HG03460 (cell line): Measurements from ENCODE around the gene CAPNS1.
"Not testable (repeated sequence)": the region's sequence is repeated elsewhere in the genome, so short reads cannot be mapped to it uniquely, and the experiment has no call there.

ENCODE experiments used
- ATAC-seq: cut with Tn5 transposase; IDR thresholded peaks from one replicate; pipeline ENCODE4 v1.9.1; 2021; ENCODE audit not compliant: unreplicated experiment

The CAPNS1 gene

DNA sequence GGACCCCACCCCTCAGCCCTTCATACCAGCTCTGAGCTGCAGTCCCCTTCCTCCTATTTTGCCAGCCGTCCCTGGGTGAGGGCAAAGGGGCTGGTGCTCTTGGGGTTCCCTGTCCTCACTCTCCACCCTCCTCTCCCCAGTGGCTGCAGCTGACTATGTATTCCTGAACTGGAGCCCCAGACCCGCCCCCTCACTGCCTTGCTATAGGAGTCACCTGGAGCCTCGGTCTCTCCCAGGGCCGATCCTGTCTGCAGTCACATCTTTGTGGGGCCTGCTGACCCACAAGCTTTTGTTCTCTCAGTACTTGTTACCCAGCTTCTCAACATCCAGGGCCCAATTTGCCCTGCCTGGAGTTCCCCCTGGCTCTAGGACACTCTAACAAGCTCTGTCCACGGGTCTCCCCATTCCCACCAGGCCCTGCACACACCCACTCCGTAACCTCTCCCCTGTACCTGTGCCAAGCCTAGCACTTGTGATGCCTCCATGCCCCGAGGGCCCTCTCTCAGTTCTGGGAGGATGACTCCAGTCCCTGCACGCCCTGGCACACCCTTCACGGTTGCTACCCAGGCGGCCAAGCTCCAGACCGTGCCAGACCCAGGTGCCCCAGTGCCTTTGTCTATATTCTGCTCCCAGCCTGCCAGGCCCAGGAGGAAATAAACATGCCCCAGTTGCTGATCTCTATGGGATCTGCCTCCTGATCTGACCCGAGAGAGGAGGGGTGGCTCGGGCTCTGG lies 10.0 kb downstream of the CAPNS1 start:
- ATAC-seq, result no peak

DNA sequence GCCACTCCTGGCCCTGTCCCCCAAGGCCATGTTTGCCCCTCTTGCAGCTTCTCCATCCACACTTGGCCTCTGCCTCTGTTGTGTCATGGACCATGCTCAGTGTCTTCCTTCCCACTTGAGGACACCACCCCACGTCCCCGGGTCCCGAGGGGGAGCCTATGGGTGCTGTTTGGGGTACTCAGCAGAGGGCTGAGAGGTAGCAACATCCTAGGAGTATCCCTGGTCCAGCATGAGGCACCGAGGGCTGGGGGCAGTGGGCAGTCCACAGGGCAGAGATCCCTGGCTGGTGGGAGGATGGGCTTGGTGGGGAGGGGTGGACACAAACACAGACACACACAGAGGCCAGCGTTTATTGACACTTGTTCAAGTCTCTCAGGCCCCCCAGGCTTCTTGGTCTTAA lies 10.7 kb downstream of the CAPNS1 start:
- no peak for ATAC-seq

- ATAC-seq, result no peak
Measured at GRCh38 chr19:36151144-36152018, 11.5 kb downstream of the CAPNS1 start.

GRCh38 chr19:36152019-36152351 lies 12.1 kb downstream of the CAPNS1 start:
- no peak for ATAC-seq

DNA sequence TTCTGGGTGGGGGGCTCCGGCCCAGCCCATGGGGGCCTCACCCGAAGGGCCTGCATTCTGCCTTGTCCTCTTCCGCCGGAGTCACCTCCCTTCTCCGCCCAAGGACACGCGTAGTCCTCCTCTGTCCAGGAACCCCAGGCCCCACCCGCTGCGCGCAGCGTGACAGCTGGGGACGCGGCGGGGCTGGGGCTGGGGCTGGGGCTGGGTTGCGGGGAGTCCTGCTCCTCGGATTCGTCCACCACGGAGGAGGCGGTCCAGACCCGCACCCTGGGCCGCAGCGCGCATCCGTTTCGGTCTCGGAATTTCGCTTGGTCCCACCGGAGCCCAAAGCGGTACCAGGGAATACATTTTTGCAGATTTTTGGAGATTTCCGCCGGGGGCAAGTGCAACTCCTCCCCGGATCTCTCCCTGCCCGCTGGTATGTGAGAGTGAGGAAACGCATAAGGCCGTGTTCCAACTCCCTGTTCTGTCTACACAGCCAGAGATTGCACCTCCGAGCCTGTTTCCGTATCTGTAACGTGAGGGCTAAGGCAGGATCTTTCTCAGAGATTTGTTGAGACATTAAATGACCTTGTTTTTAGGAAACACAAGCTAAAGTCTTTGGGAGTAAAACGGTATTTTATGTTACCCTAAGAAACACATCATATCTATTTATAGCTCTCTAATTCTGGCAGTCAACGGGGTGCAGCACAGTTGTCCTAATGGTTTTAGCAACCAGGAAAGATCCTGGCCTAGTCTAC lies 12.7 kb downstream of the CAPNS1 start, which contains the start of gene COX7A1:
Gene COX7A1 (minus strand): TSS at position 96 of the 740 bp plus-strand sequence. CDS start 40 bp downstream, at position 56.
- ATAC-seq, result no peak

- no peak for ATAC-seq
Measured at GRCh38 chr19:36153126-36153525, 13.3 kb downstream of the CAPNS1 start.

DNA sequence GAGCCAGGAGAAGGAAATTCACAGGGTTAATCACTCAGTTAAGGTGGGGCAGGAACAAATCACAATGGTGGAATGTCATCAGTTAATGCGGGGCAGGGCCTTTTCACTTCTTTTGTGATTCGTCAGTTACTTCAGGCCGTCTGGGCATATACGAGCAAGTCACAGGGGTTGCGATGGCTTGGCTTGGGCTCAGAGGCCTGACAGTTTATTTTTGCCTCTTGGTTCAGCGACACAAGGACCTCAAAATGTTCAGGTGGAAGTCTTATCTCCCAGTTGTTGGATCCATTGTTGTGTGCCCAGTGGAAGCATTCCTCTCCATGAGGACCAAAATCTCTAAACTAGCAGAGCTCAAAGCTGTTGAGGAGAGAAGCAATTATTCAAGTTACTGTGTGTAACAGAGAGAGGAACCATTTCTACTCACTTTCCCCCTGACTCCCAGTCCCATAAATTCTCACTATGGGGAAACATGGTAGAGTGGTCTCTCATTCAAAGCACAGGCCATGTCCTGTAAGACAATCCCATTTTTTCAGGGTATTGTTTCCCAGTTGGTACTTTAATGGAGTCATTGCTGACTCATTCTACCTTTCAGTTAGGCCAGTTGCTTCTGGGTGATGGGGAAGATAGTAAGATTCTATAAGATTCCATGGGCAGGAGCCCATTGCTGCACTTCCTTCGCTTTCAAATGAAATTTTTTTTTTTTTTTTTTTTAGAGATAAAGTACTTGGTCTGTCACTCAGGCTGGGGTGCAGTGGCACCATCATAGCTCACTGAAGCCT lies 21.1 kb downstream of the CAPNS1 start:
- ATAC-seq, result no peak

DNA sequence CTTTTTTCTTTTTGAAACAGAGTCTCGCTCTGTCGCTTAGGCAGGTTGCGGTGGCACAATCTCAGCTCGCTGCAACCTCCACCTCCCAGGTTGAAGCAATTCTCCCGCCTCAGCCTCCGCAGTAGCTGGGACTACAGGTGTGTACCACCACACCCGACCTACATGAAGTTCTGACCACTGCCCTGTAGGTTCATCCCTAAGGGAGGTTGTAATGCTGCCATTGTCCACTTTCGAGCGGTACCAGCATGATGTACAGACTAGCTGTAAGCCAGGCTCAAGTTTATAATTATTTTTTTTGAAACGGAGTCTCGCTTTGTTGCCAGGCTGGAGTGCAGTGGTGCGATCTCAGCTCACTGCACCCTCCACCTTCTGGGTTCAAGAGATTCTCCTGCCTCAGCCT lies 23.9 kb downstream of the CAPNS1 start:
- ATAC-seq, result no peak

DNA sequence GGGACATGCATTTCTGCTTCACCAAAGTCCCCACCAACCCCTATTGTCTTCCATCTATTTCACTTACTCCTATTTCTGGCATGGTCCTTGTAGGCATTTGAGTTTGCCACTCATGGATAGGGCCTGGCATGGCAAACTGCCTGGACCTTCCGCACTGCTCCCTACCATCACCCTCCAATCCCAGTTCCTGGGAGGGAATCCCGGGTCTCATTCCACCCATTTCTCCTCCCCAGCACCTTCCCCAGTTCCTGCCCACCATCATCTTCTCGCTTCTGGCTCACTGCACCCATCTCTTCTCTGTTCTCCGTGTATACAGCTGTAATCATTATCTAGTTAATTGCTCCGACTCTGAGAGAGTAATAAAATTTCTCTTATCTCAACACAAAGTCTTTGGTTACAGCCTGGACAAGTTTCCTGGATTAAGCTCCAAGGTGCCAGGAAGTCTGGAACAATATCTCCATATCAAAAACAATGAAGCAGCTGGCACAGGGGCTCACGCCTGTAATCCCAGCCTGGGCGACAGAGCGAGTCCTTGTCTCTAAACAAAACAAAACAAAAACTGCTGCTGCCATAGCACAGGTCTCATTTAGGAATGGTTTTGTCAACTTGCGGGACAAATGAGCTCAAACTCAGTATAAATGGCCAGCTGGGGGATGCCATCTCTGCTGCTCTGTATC lies 29.4 kb downstream of the CAPNS1 start:
- no peak for ATAC-seq

DNA sequence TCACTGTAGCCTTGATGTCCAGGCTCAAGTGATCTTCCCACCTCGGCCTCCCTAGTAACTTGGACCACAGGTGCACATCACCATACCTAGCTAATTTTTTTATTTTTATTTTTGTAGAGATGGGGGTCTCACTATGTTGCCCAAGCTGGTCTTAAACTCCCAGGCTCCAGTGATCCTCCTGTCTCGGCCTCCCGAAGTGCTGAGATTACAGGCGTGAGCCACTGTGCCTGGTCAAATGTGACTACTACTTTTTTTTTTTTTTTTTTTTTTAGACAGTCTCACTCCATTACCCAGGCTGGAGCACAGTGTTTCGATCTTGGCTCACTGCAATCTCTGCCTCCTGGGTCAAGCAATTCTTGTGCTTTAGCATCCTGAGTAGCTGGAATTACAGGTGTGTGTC lies 33.0 kb downstream of the CAPNS1 start:
- no peak for ATAC-seq

- ATAC-seq, result not testable (repeated sequence)
Measured at GRCh38 chr19:36173846-36174245, 34.0 kb downstream of the CAPNS1 start.

DNA sequence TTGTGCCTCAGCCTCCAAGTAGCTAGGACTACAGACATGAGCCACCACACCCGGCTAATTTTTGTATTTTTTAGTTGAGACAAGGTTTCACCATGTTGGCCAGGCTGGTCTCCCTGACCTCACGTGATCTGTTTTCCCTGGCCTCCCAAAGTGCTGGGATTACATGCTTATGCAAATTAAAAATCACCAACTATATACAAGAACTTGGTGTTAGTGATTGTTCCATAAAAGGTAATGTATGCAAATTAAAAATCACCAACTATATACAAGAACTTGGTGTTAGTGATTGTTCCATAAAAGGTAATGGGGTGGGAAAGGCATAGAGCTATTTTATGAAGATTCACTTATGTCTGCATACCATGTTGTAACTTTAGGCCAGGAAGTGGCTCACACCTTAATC lies 39.2 kb downstream of the CAPNS1 start:
- ATAC-seq, result not testable (repeated sequence)

DNA sequence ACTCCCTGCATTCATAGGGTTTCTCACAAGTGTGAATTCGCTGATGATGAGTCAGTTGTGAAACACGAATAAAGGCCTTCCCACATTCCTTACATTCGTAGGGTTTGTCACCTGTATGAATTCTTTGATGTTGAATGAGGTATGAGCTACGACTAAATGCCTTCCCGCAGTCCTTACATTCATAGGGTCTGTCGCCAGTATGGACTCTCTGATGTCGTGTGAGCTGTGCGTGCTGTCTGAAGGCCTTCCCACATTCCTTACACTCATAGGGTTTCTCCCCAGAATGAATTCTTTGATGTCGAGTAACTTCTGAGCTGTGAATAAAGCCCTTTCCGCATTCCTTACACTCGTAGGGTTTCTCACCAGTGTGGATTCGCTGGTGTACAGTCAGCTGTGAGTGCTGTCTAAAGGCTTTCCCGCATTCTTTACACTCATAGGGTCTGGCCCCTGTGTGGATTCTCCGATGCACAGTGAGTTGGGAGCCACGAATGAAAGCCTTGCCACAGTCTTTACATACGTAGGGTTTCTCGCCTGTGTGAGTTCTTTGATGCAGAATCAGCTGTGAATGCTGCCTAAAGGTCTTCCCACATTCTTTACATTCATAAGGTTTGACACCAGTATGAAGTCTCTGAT lies 42.9 kb downstream of the CAPNS1 start:
- ATAC-seq, result no peak

- no peak for ATAC-seq
Measured at GRCh38 chr19:36183245-36183628, 43.4 kb downstream of the CAPNS1 start.

DNA sequence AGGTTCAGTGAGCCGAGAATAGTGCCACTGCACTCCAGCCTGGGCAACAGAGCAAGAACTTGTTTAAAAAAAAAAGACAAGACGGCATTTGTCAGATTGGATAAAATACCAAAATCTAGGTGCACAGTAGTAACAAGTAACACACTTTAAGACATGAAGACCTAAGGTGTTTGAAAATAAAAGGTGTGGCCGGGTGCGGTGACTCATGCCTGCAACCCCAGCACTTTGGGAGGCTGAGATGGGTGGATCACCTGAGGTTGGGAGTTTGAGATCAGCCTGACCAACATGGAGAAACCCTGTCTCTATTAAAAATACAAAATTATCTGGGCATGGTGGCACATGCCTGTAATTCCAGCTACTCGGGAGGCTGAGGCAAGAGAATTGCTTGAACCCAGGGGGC lies 46.9 kb downstream of the CAPNS1 start:
- ATAC-seq, result not testable (repeated sequence)

DNA sequence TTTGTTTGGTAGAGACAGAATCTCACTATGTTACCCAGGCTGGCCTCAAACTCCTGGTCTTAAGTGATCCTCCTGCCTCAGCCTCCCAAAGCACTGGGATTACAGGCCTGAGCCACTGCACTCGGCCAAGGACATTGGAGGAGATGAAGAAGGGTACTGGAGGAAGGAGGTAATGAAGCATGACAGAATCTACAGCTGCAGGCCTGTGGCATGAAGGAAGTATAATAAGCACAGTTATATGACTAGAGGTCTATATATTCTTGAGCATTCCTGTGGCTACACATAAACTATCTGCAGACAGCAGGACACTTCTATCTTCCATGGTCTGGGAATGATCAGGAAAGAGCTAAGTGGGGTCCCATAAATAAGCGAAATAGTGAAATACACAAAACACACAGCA lies 56.4 kb downstream of the CAPNS1 start:
- no peak for ATAC-seq

DNA sequence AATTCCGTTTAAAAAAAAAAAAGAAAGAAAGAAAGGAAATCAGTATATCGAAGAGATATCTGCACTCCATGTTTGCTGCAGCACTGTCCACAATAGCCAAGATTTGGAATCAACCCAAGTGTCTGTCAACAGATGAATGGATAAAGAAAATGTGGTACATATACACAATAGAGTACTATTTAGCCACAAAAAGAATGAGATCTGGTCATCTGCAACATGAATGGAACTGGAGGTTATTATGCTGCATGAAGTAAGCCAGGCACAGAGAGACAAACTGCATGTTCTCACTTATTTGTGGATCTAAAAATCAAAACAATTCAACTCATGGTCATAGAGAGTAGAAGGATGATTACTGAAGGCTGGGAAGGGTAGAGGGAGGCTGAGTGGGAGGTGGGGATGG lies 58.3 kb downstream of the CAPNS1 start:
- ATAC-seq, result no peak
